Tibial artery (tissue), 4 donors: ENCODE measurements around the gene SMO.

Experiments
- DNase-seq, 2 donors: peaks; one replicate each; pipeline ENCODE4 v3.0.0-alpha.2; 2019
- H3K27ac ChIP-seq, 2 donors: fragments of 200-600 bp; sonication (generic) in 1 of 2; 1 replicate in 1 of 2; 2 replicates in 1 of 2; pipeline ENCODE4 v1.5.1; 2018 to 2019; ENCODE audit warnings: mild to moderate bottlenecking in 1 of 2
- H3K27me3 ChIP-seq, 2 donors: fragments of 200-600 bp; sonication (generic) in 1 of 2; one replicate each; pipeline versions ENCODE4 v1.5.1 to v1.6.0; 2016 to 2019
- H3K36me3 ChIP-seq, 3 donors: fragments of 200-600 bp; sonication (generic) in 2 of 3; one replicate each; pipeline ENCODE4 v1.5.1; 2016 to 2019; ENCODE audit warnings: mild to moderate bottlenecking in 2 of 3
- H3K4me1 ChIP-seq, 4 donors: fragments of 200-600 bp; sonication (generic) in 2 of 4; 1 replicate in 3 of 4; 2 replicates in 1 of 4; pipeline ENCODE4 v1.5.1; 2016 to 2019
- H3K4me3 ChIP-seq, 2 donors: fragments of 200-600 bp; sonication (generic) in 1 of 2; 1 replicate in 1 of 2; 2 replicates in 1 of 2; pipeline ENCODE4 v1.5.1; 2018 to 2019; ENCODE audit warnings: mild to moderate bottlenecking in 2 of 2
- H3K9me3 ChIP-seq, 3 donors: fragments of 200-600 bp; sonication (generic) in 1 of 3; one replicate each; pipeline ENCODE4 v1.5.1; 2016 to 2019
- intact Hi-C: fragments of 100-400 bp; cut with DNase I; formaldehyde crosslinking; loops from one replicate; pipeline ENCODE4 v1.15.0; 2023; ENCODE audit warnings: low total_unique reads
- TF ChIP-seq, protein P1 (sequence below), 2 experiments: fragments of 200-600 bp in 1 of 2; fragments of 450-650 bp in 1 of 2; IDR thresholded peaks; one replicate each; pipeline ENCODE4 v1.5.1; 2017 to 2019; ENCODE audit warnings: antibody characterized with exemption in 2 of 2, mild to moderate bottlenecking in 1 of 2, moderate library complexity in 1 of 2

Gene SMO

DNA sequence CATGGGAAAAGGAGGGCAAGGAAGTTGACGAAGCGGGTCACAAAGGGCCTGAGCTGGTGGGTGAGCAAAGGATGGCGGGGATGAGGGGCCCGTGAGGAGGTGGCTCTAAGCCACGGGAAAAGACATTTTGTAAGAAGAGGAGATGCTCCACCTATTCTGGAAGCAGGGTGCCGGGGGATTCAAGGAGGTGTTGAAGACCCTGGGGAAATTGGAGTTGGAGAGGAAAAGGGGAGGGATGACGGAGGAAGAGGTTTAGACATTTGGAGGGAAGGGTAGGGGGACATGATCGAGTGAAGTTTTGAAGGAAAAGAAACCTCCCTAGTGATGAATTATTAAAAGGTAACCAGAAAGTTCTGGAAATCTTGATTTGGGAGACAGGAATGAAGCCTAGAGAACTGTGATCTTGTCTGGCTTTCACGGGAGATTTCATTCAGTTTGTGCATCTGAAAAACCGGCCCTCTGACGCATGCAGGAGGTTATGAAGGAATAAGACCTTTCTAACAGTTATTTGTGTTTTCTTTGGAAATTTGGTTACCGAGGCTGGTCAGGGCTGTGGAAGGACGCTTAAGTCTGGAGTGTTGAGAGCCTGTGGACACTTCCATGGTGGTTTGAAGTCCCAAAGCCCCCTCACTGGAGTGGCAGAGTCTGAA lies 1.4 kb downstream of the SMO start:
- no peaks in the 10 kb centered on the region for H3K9me3 ChIP-seq
- intact Hi-C loops, result no loop called here
- peaks cover 0 to 27% (median 6%) of the 10 kb centered on the region in 4 donors for H3K4me1 ChIP-seq
- H3K36me3 ChIP-seq, result no peaks in the 10 kb centered on the region
- peak overlapping the region; percentile 63 to 73 for H3K4me3 ChIP-seq
- H3K27ac ChIP-seq, result peak overlapping the region in 1 of 2 donors; percentile 18
- TF ChIP-seq, protein P1, sequence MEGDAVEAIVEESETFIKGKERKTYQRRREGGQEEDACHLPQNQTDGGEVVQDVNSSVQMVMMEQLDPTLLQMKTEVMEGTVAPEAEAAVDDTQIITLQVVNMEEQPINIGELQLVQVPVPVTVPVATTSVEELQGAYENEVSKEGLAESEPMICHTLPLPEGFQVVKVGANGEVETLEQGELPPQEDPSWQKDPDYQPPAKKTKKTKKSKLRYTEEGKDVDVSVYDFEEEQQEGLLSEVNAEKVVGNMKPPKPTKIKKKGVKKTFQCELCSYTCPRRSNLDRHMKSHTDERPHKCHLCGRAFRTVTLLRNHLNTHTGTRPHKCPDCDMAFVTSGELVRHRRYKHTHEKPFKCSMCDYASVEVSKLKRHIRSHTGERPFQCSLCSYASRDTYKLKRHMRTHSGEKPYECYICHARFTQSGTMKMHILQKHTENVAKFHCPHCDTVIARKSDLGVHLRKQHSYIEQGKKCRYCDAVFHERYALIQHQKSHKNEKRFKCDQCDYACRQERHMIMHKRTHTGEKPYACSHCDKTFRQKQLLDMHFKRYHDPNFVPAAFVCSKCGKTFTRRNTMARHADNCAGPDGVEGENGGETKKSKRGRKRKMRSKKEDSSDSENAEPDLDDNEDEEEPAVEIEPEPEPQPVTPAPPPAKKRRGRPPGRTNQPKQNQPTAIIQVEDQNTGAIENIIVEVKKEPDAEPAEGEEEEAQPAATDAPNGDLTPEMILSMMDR (IDR thresholded peaks at IDR 0.05), result no peak
- no peak for DNase-seq
- H3K27me3 ChIP-seq, result no peaks in the 10 kb centered on the region

DNA sequence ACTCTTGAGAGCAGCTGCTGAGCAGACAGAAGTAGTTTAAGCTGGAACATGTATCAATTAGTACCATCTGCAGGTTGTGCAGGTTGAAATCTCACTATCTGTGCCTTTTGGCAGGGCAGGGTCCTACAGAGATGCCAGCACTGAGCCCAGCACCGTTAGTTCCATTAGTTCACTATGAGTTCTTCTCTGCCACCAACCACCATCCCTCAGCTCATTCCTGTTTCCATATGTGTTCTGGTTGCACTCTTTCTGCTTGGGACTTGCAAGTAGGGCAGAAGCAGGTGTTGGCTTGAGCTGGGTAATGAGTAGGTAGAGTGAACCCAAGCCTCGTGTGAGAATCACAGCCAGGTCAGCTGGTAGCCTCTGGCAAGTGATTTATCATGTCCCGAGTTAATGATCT lies 2.8 kb downstream of the SMO start:
- TF ChIP-seq, protein P1 (IDR thresholded peaks at IDR 0.05), result no peak
- no peaks in the 10 kb centered on the region for H3K9me3 ChIP-seq
- no peaks in the 10 kb centered on the region for H3K27me3 ChIP-seq
- peaks cover 0 to 27% (median 6%) of the 10 kb centered on the region in 4 donors for H3K4me1 ChIP-seq
- H3K36me3 ChIP-seq, result no peaks in the 10 kb centered on the region
- no peak overlapping the region for H3K4me3 ChIP-seq
- intact Hi-C loops, result no loop called here
- no peak overlapping the region for H3K27ac ChIP-seq
- no peak for DNase-seq

DNA sequence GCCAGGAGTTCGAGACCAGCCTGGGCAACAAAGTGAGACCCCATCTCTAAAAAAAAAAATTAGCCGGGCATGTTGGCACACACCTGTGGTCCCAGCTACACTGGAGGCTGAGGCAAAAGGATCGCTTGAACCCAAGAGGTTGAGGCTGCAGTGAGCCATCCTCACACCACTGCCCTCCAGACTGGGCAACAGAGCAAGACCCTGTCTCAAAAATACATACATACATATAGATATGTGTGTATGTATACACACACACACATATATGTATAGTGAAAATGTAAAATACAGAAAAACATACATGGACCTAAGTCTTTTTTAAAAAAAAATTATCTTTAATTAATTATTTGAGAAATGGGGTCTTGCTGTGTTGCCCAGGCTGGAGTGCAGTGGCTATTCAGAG lies 5.5 kb downstream of the SMO start:
- Histone ChIP-seq H3K27ac (no peak overlapping the region), H3K27me3 (no peaks in the 10 kb centered on the region), H3K4me3 (no peak overlapping the region), H3K4me1 (peaks cover 0 to 16% (median 6%) of the 10 kb centered on the region in 4 donors), H3K9me3 (no peaks in the 10 kb centered on the region), H3K36me3 (no peaks in the 10 kb centered on the region)
- TF ChIP-seq, protein P1 (IDR thresholded peaks at IDR 0.05), result no peak
- no peak for DNase-seq
- intact Hi-C loops, result no loop called here

DNA sequence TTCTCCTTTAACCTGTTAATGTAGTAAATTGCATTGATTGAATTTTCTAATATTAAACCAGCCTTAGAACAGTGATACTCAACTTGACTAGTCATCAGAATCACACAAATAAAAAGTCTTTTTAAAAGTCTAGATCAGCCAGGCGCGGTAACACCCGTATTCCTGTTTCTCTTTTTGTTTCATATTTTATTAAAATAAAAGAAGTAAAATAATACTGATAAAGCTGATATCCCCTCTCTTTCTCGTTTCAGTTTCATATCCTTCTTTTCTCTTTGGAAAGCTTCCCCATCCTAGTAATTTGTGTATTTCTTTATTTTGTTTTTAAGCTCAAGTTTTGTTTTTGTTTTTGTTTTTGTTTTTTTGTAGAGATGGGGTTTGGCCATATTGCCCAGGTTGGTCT lies 9.3 kb downstream of the SMO start:
- no peak for DNase-seq
- intact Hi-C loops, result no loop called here
- H3K9me3 ChIP-seq, result no peaks in the 10 kb centered on the region
- no peak overlapping the region for H3K27ac ChIP-seq
- no peak overlapping the region for H3K4me3 ChIP-seq
- H3K36me3 ChIP-seq, result no peaks in the 10 kb centered on the region
- no peaks in the 10 kb centered on the region for H3K4me1 ChIP-seq
- TF ChIP-seq, protein P1 (IDR thresholded peaks at IDR 0.05), result no peak
- H3K27me3 ChIP-seq, result no peaks in the 10 kb centered on the region

DNA sequence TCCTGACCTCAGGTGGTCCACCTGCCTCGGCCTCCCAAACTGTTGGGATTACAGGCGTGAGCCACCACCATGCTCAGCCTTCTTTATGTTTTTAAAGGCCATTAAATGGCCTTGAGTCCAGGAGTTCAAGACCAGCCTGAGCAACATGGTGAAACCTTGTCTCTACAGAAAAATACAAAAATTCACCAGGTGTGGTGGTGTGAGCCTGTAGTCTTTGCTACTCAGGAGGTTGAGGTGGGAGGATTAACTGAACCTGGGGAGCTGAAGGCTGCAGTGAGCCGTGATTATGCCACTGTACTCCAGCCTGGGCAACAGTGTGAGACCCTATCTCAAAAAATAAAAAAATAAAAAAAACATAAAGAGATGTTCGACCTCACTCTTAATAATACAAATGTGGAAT lies 11.0 kb downstream of the SMO start:
- H3K27ac ChIP-seq, result no peak overlapping the region
- TF ChIP-seq, protein P1 (IDR thresholded peaks at IDR 0.05), result no peak
- H3K27me3 ChIP-seq, result no peaks in the 10 kb centered on the region
- H3K9me3 ChIP-seq, result no peaks in the 10 kb centered on the region
- H3K4me1 ChIP-seq, result no peaks in the 10 kb centered on the region
- DNase-seq, result no peak
- intact Hi-C loops, result no loop called here
- no peak overlapping the region for H3K4me3 ChIP-seq
- H3K36me3 ChIP-seq, result peaks cover 0 to 6% (median 0%) of the 10 kb centered on the region in 3 donors
